Activated CD4-positive, CD25-positive, alpha-beta regulatory T cell treated with anti-CD3 and anti-CD28 coated beads, Interleukin-2, amount 50 U/mL, for 72 hours (primary cell): ENCODE measurements around the gene SLC26A8.
A peak's percentile ranks its signal among the peaks of the same experiment; 100 is the strongest.
"Not testable (repeated sequence)": the region's sequence is repeated elsewhere in the genome, so short reads cannot be mapped to it uniquely, and the experiment has no call there.

Source experiments
- DNase-seq: peaks from one replicate; pipeline ENCODE4 v3.0.0; 2021

SLC26A8 gene

DNA sequence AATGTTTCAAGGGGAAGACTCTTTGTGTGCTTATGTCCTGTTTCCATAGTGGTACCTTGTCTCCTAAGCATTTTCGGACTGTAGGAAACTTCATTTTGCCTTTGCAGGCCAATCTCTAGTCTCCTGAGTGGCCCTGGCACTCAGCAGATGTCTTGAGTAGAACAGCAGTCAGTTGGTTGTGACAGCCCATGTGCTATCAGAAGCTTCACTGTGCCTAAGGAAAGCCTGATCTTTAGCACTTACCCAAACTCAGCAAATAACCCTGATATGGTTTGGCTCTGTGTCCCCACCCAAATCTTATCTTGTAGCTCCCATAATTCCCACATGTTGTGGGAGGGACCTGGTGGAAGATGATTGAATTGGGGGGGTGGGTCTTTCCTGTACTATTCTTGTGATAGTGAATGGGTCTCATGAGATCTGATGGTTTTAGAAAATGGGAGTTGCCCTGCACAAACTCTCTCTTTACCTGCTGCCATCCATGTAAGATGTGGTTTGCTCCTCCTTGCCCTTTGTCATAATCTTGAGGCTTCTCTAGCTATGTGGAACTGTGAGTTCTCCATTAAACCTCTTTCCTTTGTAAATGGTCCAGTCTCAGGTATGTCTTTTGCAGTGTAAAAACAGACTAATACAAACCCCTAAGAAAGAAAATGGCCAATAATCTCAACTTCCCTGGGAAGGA lies 87.6 kb downstream of the SLC26A8 start:
- no peak for DNase-seq

DNA sequence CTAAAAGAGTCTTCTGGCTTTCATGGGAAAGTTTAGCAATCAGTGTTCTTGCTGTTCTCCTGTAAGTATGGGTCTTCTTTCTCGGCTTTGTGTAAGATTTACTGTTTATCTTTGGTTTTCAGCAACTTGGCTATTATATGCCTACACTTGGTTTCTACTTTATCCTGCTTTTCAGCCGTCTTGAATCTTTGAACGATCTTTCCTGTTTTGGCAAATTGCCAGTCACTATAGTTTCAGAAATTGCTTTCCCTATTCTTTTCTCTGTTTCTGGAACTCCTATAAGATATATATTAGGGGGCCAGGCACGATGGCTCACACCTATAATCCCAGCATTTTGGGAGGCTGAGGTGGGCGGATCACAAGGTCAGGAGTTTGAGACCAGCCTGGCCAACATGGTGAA lies 89.0 kb downstream of the SLC26A8 start:
- no peak for DNase-seq

DNA sequence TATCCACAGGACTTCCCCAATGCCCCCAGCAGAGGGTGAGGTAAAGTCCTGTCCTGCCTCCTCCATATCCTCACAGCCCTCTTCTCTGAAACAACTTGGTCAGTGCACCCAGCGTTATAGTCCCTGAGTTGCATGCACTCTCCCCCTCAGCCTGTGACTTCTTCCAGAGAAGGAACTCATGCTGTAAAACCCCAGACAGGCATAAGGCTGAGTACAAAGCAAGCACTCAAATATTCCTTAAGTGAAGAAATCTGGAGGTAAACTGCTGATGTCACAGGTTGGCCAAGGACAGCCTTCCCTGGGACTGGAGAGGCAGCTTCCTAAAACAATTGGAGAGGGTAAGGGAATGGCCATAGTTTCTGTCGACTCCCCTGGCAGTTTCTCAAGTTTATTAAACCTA lies 90.6 kb downstream of the SLC26A8 start:
- no peak for DNase-seq

DNA sequence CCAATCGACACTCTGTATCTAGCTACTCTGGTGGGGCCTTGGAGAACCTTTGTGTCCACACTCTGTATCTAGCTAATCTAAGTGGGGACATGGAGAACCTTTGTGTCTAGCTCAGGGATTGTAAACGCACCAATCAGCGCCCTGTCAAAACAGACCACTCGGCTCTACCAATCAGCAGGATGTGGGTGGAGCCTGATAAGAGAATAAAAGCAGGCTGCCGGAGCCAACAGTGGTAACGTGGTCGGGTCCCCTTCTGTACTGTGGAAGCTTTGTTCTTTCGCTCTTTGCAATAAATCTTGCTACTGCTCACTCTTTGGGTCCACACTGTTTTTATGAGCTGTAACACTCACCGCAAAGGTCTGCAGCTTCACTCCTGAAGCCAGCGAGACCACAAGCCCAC lies 92.6 kb downstream of the SLC26A8 start:
- not testable (repeated sequence) for DNase-seq

DNA sequence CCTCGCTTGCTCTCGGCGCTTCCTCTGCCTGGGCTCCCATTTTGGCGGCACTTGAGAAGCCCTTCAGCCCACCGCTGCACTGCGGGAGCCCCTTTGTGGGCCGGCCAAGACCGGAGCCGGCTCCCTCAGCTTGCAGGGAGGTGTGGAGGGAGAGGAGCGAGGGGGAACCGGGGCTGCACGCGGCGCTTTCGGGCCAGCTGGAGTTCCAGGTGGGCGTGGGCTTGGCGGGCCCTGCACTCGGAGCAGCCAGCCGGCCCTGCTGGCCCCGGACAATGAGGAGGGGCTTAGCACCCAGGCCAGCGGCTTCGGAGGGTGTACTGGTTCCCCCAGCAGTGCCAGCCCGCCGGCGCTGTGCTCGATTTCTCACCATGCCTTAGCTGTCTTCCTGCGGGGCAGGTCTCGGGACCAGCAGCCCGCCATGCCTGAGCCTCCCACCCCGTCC lies 93.3 kb downstream of the SLC26A8 start:
- no peak for DNase-seq

DNA sequence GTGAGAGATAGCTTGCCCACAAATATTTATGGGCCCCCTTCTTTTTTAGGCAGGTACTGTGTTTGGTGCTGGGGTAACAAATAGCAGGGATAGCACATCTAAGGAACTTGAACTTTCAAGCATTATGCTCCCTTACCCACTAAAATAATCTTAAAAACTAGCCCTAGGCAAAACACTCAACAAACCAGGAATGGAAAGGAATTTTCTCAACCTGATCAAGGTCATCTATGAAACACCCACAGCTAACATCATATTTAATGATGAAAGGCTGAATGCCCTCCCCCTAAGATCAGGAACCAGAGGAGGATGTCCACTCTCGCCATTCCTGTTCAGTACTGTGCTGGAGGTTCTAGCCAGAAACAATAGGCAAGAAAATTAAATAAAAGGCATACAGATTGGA lies 94.8 kb downstream of the SLC26A8 start:
- DNase-seq, result no peak

DNA sequence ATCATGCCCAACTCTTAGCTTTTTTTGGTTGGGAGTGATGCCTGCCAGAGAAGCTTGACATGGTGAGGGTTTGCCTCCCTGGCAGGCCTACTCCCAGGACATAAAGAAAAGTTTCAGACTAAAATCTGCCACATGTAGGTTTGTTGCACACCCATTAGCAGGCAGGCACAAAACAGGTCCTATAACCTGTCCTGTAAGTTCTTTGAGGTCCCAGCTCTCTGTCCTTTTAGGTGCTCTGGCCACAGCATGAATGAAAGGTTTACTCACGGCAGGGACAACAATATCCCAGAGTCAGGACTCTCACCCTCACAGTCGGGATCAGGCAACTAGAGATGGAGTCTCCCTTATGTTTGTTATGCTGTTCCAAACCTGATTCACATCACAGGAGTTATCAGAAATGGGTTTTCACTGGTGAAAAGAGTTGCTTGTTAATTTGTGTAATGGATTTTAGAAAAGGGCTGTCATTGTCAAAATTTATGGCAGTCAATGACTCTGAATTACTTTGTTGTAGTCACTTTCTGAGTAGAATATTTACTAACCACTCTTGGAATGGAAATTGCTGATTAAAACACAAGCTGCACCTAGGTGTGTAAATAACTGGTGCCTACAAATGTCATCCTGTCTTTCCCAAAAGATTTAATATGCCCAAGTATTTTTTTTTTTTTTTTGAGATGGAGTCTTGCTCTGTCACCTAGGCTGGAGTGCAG lies 97.8 kb downstream of the SLC26A8 start:
- DNase-seq, result no peak

DNA sequence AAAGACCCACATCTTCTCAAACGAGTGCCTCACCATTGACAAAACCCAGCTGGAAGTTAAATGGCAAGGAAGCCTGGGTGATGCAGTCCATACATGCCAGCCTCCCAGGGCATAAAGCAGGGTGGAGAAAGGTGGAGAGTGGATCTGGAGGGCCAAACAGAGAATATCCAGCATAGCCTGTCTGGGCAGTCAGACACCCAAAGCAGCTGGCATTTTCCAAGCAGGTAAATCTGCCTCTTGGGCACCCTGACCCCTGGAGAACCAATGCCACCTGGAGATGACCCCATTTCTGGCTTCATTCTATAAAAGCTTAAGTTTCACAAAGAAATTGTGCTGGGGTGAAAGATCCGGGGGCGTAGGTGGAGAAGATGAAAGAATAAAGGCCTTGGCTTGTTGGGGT lies 98.5 kb downstream of the SLC26A8 start:
- DNase-seq, result no peak

DNA sequence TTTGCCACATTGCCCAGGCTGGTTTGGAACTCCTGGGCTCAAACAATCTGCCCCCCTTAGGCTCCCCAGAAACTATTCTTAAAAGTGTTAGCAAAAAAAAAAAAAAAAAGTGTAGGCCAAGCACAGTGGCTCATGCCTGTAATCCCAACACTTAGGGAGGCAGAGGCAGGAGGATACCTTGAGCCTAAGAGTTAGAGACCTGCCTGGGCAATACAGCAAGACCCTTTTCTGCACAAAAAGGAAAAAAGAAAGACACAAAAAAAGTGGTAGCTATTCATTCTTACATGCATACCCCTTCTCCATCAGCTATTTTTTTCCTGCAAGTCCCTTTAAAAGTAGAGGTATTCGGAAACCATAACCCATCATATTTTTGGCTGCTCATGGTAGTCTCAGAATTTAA lies 100.3 kb downstream of the SLC26A8 start:
- no peak for DNase-seq

DNA sequence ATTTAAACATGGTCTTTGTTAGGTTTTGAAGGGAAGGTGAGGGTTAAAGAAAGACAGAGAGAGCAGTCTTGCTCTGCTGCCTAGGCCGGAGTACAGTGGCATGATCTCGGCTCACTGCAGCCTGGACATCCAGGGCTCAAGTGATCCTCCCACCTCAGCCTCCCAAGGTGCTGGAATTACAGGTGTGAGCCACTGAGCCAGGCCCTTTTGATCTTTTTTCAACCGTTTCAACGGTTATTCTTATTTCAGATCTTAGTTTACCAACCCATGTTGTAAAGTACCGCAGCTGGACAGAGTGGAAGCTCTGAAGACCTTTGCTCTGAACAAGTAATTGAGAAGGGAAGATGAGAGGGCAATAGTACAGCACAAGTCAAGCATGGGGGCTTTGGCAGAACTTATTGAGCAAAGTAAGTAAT lies 102.3 kb downstream of the SLC26A8 start:
- DNase-seq, result no peak

DNA sequence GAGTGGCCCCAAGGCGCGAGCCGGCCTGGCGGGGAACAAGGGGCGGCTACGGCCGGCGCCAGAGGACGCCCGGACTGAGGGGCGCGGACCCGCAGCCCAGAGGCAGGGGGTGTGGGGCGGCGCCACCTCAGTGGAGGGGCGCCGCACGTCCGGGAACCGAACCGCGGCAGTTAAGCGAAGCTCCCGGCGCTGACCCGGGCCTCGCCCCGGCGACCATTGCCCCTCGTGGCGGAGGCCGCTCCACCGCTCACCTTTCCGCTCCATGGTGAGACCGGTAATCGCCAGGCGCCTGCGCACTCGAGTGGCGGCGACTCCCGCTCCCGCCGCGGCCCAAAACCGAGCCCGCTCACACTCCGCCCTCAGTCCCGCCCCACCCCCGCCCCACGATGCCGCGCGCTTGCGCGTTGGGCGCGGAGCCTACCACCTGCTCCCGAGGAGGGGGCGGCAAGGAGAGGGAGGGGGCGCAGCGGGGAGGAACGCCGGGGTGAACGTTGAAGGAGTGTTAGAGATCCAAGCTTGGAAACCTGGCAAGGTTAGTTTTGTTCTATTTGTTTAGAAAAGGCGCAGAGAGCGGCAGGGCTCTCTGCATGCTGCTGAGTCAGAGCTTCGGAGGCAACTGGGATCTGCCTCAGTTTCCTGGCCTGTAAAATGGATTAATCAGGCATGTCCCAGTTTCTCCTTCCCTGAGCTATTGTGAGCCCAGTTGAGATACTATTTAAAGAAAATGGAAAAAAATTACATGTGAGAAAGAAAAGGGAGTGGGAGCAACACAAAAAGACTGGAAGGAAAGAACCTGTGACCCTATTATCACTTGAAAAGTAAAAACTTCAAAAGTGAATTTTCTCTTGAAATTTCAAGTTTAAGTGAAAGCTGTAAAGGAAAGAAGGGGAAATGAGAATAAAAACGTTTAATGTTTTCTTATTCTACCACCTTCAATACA lies 103.4 kb downstream of the SLC26A8 start, which contains the start of gene SRPK1:
Gene SRPK1, minus strand, starts transcription at position 306 of the 940 bp plus-strand sequence. Its CDS starts 42 bp downstream, at position 264.
- DNase-seq, result peak; percentile 88

DNA sequence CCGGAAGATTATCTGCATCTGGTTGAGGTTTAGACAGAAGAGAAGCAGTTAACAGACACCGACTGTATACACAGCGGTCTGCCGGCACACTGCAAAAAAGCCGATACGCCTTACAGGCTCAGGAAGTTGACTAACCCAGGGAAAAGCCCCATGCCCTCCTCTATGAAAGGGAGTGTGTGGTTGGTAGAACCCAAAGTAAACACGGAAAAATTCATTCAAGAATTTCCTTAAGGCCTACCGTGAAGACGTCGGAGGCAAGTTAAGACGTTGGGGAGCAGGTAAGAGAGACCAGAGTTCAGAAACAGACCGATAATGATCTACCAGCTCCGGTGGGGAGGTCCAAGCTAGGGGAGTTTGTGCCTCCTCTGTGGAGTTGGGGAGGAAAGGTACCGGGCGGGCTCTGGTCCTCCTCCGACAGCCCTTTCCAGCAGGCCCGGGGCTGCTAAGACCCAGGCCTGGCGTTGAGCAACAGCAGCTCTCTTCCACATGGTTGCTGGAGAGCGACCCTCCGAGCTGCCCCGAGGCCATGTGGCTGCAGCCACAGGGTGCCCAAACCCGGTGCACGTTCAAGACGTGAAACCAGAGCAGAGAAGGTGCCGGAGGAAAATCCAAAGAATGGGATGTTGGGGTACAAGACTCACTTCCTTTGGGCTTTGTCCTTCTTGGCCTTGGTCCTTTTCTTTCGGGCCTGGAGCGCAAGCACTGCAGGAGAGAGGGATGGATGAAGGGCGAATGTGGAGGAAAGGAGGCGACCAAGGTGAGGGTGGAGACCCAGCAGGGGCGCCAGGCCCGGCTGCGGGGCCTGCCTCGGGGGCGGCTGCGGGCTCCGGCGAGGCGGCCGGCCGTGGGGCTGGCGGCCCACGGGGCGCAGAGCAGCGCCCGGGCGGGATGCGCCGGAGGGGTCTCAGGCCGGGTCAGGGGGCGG lies 104.4 kb downstream of the SLC26A8 start:
- peak; percentile 40 for DNase-seq

DNA sequence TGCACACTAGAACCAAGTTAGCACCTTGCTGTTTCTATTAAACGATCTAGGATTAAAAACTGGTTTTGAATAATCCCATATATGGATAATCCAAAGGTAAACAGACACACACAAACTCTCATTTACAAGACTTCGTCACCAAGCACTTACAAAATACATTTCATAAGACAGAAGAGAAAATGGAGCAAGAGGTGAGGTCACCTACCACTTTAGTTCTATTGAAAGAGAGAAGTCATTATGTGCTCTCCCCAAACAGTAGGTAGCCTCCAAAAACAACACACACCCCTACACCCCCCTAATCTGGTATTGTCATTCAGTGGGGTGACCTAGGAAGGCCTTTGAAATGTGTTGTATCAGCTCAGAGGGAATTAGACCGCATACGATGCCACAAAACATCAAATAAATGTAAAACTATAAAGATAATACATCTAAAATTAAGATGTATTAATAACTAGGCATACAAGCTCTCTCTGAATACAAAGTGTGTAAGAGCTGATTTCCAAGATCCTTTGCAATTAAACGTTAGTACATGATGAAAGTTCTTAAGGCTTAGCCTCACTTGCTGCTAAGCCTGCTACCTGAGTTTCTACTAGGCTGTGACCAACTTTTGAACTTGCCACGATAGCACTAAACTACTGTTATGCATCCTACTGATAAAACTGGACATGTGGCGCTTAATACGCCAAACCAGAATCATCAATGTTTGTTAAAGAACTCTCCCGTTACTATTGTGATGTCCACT lies 105.2 kb downstream of the SLC26A8 start:
- DNase-seq, result no peak

DNA sequence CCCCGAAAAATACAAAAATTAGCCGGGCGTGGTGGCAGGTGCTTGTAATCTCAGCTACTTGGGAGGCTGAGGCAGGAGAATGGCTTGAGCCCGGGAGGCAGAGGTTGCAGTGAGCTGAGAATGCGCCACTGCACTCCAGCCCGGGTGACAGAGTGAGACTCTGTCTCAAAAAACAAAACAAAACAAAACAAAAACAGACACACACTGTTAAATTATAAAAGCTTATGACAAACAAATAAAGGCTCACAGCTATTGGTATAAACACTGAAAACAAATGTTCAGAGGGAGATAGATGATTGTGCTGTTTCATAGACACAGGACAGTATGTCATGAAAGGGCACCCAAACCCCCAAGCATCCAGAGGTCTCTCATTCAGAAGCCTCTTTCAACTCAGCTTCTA lies 107.5 kb downstream of the SLC26A8 start:
- DNase-seq, result not testable (repeated sequence)

DNA sequence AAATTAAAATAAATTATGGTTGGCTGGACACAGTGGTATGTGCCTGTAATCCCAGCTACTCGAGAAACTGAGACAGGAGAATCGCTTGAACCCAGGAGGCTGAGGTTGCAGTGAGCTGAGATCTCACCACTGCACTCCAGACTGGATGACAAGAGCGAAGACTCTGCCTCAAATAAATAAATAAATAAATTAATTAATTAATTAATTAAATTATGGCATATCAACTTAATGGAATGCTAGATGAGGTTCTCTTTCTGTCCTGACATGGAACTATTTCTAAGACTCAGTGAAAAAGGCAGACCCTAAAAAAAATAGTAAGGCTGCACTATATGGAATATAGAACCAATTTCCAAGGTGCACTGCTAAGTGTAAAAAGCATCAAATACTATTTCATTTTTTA lies 108.4 kb downstream of the SLC26A8 start:
- DNase-seq, result no peak

DNA sequence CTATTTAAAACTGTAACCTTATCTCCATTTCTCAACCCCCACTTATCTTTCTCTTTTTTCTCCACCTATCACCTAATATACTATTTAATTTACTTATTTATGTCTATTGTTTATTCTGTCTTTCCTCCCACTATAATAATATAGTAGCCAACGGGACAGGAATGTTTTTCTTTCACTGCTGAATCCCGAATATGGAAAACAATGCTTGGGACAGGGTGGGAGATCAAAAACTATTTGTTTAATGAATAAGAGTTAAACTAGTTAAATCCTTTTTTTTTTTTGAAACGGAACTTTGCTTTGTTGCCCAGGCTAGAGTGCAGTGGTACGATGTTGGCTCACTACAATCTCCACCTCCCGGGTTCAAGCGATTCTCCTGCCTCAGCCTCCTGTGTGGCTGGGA lies 109.9 kb downstream of the SLC26A8 start:
- DNase-seq, result no peak

DNA sequence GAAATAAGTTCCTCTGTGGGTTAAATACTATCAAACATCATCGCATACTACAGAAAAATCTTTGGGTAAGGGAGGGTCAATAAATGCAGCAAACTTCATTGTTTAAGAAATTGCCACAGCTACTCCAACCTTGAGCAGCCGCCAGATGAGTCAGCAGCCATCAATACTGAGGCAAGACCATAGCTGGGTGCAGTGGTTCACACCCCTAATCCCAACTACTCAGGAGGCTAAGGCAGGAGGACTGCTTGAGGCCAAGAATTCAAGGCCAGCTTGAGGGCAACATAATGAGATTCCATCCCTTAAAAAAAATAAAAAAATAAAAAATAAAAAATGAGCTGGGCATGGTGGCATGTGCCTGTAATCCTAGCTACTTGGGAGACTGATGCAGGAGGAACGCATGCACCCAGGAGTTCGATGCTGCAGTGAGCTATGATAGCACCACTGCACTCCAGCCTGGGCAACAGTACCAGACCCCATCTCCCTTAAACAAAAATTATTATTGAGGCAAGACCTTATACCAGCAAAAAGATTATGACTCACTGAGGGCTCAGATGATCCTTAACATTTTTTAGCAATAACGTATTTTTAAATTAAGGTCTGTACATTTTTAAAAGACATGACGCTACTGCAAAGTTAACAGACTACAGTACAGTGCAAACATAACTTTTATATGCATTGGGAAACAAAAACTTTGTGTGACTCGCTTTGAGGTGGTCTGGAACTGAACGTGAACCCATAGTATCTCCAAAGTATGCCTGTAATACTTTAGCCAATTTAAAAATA lies 112.4 kb downstream of the SLC26A8 start:
- DNase-seq, result no peak

DNA sequence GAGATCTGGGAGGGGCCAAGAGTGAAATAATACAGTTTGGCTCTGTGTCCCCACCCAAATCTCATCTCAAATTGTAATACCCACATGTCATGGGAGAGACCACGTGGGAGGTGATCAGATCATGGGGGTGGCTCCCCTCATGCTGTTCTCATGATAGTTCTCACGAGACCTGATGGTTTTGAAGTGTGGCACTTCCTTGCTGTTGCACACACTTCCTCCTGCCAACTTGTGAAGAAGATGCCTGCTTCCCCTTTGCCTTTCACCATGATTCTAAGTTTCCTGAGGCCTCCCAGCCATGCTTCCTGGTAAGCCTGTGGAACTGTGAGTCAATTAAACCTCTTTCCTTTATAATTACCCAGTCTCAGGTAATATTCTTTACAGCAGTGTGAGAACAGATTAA lies 114.9 kb downstream of the SLC26A8 start:
- not testable (repeated sequence) for DNase-seq

DNA sequence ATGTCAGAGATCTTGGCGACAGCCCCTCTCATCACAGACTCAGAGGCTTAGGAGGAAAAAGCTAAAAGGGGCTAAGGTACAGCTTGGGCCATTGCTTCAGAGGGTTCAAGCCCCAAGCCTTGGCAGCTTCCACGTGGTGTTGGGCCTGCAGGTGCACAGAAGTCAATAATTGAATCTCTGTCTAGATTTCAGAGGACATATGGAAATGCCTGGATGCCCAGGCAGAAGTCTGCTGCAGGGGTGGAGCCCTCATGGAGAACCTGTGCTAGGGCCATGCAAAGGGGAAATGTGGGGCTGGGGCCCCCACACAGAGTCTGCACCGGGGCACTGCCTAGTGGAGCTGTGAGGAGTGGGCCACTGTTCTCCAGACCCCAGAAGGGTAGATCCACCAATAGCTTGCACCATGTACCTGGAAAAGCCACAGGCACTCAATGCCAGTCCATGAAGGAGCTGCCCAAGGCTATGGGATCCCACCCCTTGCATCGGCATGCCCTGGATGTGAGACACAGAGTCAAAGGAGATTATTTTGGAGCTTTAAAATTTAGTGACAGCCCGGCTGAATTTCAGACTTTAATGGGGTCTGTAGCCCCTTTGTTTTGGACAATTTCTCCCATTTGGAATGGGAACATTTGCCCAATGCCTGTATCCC lies 115.6 kb downstream of the SLC26A8 start:
- DNase-seq, result not testable (repeated sequence)

DNA sequence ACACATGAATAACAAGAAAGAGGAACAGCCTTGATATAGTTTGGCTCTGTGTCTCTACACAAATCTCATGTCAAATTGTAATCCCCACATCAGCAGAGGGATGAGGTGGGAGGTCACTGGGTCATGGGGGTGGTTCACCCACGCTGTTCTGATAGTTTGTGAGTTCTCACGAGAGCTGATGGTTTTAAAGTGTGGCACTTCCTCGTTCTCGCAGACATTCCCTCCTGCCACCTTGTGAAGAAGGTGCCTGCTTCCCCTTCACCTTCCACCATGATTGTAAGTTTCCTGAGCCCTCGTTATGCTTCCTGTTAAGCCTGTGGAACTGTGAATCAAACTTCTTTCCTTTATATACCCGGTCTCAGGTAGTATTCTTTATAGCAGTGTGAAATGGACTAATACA lies 116.7 kb downstream of the SLC26A8 start:
- no peak for DNase-seq
